ENCODE data around the gene DISP2.

DISP2 gene

DNA sequence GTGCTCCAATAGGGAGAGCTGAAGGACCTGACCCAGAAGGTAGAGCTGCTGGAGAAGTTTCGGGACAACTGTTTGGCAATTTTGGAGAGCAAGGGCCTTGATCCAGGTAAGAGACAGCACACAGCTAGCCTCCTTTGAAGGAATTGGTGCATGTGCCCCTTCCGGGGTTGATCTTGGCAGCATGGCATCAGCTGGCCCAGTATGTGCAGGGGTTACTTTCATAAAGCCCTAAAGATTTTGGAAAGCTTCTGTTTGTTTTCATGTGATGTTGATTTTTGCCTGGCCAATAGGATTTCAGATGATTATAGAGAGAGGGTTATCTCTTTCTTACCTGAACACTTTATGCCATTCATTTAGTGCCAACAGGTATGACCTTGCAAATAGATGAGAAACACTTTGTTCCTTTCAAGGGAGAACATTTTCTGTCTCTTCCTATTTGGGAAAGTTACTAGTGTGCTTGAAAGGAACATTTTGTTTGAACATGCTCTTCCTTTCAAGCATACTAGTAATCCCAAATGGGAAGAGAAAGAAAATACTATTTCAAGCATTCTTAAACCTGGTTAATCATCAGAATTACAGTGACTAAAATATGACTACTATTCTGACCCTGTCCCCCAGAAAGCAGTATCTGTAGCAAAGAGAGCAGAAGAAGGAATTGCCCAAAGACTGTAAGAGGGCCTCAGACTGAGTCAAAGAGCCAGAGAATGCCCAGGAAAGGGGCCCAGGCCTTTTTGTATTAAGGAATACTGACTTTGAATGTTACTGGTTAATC is 32.0 kb downstream of the DISP2 start:
- Histone ChIP-seq H3K4me3 (ENCODE audit: low read depth, low read length) (no peak overlapping the region), H3K9me3 (ENCODE audit: control insufficient read depth, insufficient read depth, low read depth, low read length) (no peaks in the 10 kb centered on the region), H3K27ac (ENCODE audit: extremely low read depth, low read depth, low read length) (no peak overlapping the region), H3K36me3 (ENCODE audit: control insufficient read depth in 2 of 2, insufficient read depth in 1 of 2, low read length in 2 of 2) (peaks cover 35 to 92% of the 10 kb centered on the region in 2 experiments), H3K4me1 (ENCODE audit: control insufficient read depth, insufficient read depth, low read length) (no peaks in the 10 kb centered on the region)
- ChIA-PET CTCF (no interaction called here), POLR2A (interaction anchor here (1.2 to 1.3 kb wide), 2 partner anchors 16 to 30 kb away, joined by 3 to 6 read pairs; partner anchors contain the start of gene IVD)
- TF ChIP-seq, protein P1, sequence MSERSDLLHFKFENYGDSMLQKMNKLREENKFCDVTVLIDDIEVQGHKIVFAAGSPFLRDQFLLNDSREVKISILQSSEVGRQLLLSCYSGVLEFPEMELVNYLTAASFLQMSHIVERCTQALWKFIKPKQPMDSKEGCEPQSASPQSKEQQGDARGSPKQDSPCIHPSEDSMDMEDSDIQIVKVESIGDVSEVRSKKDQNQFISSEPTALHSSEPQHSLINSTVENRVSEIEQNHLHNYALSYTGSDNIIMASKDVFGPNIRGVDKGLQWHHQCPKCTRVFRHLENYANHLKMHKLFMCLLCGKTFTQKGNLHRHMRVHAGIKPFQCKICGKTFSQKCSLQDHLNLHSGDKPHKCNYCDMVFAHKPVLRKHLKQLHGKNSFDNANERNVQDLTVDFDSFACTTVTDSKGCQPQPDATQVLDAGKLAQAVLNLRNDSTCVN (tag by site-specific recombination; optimal IDR thresholded peaks at IDR 0.05) = no peak
- TF ChIP-seq GLI4 (tag by site-specific recombination; IDR thresholded peaks at IDR 0.05) (no peak), YY1 (tag by site-specific recombination; IDR thresholded peaks at IDR 0.05) (no peak), ZNF837 (tag by site-specific recombination; IDR thresholded peaks at IDR 0.05) (no peak), ZNF169 (tag by site-specific recombination; IDR thresholded peaks at IDR 0.05) (no peak), PRDM1 (tag by site-specific recombination; IDR thresholded peaks at IDR 0.05) (no peak), ZNF514 (tag by site-specific recombination; IDR thresholded peaks at IDR 0.05) (no peak)

DNA sequence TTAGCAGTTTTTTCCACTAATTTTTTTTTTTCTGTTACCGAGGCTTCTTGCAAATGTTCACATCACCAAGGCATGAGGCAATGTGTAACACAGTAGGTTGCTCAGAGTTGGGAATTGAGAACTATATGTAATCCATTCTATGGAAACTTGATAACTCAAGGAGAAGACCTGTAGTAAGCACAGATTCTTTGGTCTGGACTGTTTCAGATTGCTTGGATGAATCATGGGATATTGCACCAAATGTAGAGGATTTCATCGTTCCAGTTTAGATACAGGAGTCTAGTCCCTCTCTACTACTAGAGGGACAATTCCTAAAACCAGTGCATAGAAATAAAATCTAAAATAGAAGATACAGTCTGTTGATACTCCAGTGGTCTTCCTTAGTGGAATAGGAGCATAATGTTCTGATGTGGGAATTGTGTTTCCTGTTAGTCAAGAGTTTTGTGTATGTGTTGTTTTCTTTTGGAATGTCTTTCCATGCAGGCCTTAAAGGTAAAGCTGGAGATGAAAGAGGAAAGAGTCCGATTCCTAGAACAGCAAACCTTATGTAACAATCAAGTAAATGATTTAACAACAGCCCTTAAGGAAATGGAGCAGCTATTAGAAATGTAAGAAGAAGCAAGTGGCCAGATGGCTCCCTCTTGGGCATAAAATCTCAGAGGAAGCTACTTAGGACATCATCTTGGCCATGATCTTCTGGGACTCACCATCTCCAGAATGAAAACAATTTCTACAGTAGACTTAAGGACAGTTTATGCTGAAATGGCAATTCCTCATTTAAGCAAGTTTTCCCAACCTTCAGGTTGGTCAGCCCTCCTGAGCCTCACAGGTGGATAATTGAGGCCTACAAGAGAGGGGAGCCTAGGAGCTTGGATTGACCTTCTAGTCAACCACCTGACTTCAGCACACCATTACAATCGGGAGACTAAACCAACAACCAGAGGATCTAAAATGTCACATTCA is 35.2 kb downstream of the DISP2 start:
- POLR2A ChIA-PET = no interaction called here
- Histone ChIP-seq H3K4me3 (ENCODE audit: low read depth, low read length) (no peak overlapping the region), H3K27ac (ENCODE audit: extremely low read depth, low read depth, low read length) (no peak overlapping the region), H3K4me1 (ENCODE audit: control insufficient read depth, insufficient read depth, low read length) (no peaks in the 10 kb centered on the region), H3K36me3 (ENCODE audit: control insufficient read depth in 2 of 2, insufficient read depth in 1 of 2, low read length in 2 of 2) (peaks cover 41 to 64% of the 10 kb centered on the region in 2 experiments), H3K9me3 (ENCODE audit: control insufficient read depth, insufficient read depth, low read depth, low read length) (no peaks in the 10 kb centered on the region)
- no peak for TF ChIP-seq HOXC10 (CRISPR knock-in tag; IDR thresholded peaks at IDR 0.05)
- TF ChIP-seq ZIC2 (tag by site-specific recombination; IDR thresholded peaks at IDR 0.05) = no peak
- no peak for TF ChIP-seq ZNF23 (tag by site-specific recombination; IDR thresholded peaks at IDR 0.05; ENCODE audit: borderline replicate concordance)
- TF ChIP-seq ZNF530 (tag by site-specific recombination; IDR thresholded peaks at IDR 0.05; ENCODE audit: low read depth) = no peak
- no peak for TF ChIP-seq ZNF629 (tag by site-specific recombination; IDR thresholded peaks at IDR 0.05)
- TF ChIP-seq ZNF600 (tag by site-specific recombination; IDR thresholded peaks at IDR 0.05) = no peak
- TF ChIP-seq, protein P2, sequence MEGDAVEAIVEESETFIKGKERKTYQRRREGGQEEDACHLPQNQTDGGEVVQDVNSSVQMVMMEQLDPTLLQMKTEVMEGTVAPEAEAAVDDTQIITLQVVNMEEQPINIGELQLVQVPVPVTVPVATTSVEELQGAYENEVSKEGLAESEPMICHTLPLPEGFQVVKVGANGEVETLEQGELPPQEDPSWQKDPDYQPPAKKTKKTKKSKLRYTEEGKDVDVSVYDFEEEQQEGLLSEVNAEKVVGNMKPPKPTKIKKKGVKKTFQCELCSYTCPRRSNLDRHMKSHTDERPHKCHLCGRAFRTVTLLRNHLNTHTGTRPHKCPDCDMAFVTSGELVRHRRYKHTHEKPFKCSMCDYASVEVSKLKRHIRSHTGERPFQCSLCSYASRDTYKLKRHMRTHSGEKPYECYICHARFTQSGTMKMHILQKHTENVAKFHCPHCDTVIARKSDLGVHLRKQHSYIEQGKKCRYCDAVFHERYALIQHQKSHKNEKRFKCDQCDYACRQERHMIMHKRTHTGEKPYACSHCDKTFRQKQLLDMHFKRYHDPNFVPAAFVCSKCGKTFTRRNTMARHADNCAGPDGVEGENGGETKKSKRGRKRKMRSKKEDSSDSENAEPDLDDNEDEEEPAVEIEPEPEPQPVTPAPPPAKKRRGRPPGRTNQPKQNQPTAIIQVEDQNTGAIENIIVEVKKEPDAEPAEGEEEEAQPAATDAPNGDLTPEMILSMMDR (tag by site-specific recombination; IDR thresholded peaks at IDR 0.05) = no peak
- TF ChIP-seq, protein P3, sequence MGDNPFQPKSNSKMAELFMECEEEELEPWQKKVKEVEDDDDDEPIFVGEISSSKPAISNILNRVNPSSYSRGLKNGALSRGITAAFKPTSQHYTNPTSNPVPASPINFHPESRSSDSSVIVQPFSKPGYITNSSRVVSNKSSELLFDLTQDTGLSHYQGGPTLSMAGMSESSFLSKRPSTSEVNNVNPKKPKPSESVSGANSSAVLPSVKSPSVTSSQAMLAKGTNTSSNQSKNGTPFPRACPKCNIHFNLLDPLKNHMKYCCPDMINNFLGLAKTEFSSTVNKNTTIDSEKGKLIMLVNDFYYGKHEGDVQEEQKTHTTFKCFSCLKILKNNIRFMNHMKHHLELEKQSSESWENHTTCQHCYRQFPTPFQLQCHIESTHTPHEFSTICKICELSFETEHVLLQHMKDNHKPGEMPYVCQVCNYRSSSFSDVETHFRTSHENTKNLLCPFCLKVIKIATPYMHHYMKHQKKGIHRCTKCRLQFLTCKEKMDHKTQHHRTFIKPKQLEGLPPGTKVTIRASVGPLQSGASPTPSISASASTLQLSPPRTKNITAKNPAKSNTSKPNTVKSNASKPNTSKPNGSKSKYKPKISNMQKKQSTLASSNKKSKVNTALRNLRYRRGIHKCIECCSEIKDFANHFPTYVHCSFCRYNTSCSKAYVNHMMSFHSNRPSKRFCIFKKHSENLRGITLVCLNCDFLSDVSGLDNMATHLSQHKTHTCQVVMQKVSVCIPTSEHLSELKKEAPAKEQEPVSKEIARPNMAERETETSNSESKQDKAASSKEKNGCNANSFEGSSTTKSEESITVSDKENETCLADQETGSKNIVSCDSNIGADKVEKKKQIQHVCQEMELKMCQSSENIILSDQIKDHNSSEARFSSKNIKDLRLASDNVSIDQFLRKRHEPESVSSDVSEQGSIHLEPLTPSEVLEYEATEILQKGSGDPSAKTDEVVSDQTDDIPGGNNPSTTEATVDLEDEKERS (tag by site-specific recombination; IDR thresholded peaks at IDR 0.05) = no peak
- TF ChIP-seq, protein P4, sequence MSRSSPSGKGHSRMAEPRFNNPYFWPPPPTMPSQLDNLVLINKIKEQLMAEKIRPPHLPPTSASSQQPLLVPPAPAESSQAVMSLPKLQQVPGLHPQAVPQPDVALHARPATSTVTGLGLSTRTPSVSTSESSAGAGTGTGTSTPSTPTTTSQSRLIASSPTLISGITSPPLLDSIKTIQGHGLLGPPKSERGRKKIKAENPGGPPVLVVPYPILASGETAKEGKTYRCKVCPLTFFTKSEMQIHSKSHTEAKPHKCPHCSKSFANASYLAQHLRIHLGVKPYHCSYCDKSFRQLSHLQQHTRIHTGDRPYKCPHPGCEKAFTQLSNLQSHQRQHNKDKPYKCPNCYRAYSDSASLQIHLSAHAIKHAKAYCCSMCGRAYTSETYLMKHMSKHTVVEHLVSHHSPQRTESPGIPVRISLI (tag by site-specific recombination; IDR thresholded peaks at IDR 0.05) = no peak
- CTCF ChIA-PET = interaction anchor here (1.2 kb wide), 1 partner anchor 26 kb away, joined by 3 read pairs; no protein-coding TSS in a partner anchor

Data from HEK293 (cell line).